ENCODE measurements around the gene NF1.

- TF ChIP-seq, protein P1, sequence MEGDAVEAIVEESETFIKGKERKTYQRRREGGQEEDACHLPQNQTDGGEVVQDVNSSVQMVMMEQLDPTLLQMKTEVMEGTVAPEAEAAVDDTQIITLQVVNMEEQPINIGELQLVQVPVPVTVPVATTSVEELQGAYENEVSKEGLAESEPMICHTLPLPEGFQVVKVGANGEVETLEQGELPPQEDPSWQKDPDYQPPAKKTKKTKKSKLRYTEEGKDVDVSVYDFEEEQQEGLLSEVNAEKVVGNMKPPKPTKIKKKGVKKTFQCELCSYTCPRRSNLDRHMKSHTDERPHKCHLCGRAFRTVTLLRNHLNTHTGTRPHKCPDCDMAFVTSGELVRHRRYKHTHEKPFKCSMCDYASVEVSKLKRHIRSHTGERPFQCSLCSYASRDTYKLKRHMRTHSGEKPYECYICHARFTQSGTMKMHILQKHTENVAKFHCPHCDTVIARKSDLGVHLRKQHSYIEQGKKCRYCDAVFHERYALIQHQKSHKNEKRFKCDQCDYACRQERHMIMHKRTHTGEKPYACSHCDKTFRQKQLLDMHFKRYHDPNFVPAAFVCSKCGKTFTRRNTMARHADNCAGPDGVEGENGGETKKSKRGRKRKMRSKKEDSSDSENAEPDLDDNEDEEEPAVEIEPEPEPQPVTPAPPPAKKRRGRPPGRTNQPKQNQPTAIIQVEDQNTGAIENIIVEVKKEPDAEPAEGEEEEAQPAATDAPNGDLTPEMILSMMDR (IDR thresholded peaks at IDR 0.05 in 4 of 5, conservative IDR thresholded peaks at IDR 0.05 in 1 of 5) = no peak
- TF ChIP-seq POLR2A (IDR thresholded peaks at IDR 0.05) = no peak
Measured at GRCh38 chr17:31283841-31284240, 189.1 kb downstream of the NF1 start.
